ENCODE data around the gene PCDHA12.
"Not testable (repeated sequence)": the region's sequence is repeated elsewhere in the genome, so short reads cannot be mapped to it uniquely, and the experiment has no call there.

PCDHA12 gene, protein sequence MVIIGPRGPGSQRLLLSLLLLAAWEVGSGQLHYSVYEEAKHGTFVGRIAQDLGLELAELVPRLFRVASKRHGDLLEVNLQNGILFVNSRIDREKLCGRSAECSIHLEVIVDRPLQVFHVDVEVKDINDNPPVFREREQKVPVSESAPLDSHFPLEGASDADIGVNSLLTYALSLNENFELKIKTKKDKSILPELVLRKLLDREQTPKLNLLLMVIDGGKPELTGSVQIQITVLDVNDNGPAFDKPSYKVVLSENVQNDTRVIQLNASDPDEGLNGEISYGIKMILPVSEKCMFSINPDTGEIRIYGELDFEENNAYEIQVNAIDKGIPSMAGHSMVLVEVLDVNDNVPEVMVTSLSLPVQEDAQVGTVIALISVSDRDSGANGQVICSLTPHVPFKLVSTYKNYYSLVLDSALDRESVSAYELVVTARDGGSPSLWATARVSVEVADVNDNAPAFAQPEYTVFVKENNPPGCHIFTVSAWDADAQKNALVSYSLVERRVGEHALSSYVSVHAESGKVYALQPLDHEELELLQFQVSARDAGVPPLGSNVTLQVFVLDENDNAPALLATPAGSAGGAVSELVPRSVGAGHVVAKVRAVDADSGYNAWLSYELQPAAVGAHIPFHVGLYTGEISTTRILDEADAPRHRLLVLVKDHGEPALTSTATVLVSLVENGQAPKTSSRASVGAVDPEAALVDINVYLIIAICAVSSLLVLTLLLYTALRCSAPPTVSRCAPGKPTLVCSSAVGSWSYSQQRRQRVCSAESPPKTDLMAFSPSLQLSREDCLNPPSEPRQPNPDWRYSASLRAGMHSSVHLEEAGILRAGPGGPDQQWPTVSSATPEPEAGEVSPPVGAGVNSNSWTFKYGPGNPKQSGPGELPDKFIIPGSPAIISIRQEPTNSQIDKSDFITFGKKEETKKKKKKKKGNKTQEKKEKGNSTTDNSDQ

DNA sequence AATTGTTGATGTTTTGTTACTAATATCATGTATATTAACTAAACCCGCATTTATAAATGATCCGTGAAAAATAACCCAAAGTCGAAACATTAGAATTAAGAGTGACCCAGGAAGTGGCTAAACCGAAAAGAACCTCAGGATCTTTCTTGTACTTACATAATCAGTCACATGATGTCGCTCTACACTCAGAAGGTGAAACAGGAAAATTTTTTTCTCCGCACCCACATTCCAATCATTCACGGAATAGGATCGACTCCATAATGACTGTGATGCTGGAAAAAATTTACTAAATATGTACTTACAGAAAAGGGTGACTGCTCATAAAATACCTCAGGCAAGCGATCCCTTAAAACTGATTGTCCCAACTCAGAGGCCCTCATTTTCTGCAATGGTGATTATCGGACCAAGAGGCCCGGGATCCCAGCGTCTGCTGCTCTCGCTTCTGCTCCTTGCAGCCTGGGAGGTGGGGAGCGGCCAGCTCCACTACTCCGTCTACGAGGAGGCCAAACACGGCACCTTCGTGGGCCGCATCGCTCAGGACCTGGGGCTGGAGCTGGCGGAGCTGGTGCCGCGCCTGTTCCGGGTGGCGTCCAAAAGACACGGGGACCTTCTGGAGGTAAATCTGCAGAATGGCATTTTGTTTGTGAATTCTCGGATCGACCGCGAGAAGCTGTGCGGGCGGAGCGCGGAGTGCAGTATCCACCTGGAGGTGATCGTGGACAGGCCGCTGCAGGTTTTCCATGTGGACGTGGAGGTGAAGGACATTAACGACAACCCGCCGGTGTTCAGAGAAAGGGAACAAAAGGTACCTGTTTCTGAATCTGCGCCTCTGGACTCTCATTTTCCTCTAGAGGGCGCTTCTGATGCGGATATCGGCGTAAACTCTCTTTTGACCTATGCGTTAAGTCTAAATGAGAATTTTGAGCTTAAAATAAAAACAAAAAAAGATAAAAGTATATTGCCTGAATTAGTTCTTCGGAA lies at the start of gene PCDHA12:
TSS of gene PCDHA12 (plus strand) at position 224 of the 981 bp plus-strand sequence. CDS start at position 389, 165 bp downstream.
- DNase-seq: no peak

DNA sequence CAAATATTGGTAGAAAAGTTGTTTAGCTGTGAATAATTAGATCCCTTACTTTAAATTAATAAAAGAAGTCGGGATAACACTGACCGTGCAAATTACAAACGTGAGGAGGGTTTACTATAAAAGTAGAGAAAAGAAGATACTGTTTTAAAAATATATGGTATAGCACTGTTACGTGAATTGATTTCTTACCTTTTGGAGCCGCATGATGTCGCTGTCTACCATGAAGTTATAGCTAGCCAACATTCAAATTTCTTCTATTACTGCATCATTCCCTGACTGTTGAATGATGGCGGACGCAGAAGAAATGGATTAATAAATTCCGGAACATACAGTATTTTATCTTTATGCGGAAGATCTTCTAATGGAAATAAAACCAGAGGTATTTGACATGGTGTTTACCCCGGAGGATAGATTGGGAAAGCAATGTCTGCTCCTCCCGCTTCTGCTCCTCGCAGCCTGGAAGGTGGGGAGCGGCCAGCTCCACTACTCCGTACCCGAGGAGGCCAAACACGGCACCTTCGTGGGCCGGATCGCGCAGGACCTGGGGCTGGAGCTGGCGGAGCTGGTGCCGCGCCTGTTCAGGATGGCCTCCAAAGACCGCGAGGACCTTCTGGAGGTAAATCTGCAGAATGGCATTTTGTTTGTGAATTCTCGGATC lies 47.3 kb upstream of the PCDHA12 start, which contains the start of gene PCDHA6:
TSS of gene PCDHA6 (plus strand) at position 257 of the 658 bp plus-strand sequence. CDS start at position 389, 132 bp downstream.
- DNase-seq: peak; percentile 23

DNA sequence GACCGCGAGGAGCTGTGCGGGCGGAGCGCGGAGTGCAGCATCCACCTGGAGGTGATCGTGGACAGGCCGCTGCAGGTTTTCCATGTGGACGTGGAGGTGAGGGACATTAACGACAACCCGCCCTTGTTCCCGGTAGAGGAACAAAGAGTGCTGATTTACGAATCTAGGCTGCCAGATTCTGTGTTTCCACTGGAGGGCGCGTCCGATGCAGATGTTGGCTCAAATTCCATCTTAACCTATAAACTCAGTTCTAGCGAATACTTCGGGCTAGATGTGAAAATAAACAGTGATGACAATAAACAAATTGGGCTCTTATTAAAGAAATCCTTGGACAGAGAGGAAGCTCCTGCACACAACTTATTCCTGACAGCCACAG lies 46.8 kb upstream of the PCDHA12 start:
- DNase-seq: peak; percentile 19

DNA sequence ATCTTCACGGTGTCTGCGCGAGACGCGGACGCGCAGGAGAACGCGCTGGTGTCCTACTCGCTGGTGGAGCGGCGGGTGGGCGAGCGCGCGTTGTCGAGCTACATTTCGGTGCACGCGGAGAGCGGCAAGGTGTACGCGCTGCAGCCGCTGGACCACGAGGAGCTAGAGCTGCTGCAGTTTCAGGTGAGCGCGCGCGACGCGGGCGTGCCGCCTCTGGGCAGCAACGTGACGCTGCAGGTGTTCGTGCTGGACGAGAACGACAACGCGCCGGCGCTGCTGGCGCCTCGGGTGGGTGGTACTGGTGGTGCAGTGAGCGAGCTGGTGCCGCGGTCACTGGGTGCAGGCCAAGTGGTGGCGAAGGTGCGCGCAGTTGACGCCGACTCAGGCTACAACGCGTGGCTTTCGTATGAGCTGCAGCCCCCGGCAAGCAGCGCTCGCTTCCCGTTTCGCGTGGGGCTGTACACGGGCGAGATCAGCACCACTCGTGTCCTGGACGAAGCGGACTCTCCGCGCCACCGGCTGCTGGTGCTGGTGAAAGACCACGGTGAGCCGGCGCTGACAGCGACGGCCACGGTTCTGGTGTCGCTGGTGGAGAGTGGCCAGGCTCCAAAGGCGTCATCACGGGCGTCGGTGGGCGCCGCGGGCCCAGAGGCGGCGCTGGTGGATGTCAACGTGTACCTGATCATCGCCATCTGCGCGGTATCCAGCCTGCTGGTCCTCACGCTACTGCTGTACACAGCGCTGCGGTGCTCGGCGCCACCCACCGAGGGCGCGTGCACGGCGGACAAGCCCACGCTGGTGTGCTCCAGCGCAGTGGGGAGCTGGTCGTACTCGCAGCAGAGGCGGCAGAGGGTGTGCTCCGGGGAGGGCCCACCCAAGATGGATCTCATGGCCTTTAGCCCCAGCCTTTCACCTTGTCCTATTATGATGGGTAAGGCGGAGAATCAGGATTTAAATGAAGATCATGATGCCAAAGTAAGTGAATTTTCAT lies 45.3 kb upstream of the PCDHA12 start:
- not testable (repeated sequence) for DNase-seq

DNA sequence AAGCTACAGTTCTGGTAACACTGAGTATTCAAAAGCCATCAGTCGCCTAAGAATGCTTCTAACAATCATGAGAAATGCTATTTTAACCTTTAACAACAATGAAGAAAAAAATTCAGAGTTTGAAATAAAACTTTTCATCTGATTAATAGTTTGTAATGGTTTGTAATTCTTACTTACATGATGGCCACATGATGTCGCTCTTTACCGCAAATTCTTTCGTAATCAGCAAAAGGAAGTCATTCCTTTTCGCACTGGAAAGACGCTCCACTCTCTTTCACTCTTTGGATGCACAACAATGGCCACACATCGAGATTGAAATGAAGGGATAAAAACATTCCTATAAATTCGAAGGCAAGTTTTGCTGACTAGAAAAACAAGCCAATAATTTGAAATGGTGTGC lies 41.1 kb upstream of the PCDHA12 start, which contains the start of gene PCDHA7:
TSS of gene PCDHA7 (plus strand) at position 277 of the 400 bp plus-strand sequence. CDS start at position 392, 115 bp downstream.
- DNase-seq: no peak

DNA sequence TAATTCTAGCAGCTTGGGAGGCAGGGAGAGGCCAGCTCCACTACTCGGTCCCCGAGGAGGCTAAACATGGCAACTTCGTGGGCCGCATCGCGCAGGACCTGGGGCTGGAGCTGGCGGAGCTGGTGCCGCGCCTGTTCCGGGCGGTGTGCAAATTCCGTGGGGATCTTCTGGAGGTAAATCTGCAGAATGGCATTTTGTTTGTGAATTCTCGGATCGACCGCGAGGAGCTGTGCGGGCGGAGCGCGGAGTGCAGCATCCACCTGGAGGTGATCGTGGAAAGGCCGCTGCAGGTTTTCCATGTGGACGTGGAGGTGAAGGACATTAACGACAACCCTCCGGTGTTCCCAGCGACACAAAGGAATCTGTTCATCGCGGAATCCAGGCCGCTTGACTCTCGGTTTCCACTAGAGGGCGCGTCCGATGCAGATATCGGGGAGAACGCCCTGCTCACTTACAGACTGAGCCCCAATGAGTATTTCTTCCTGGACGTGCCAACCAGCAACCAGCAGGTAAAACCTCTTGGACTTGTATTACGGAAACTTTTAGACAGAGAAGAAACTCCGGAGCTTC lies 40.6 kb upstream of the PCDHA12 start:
- not testable (repeated sequence) for DNase-seq

DNA sequence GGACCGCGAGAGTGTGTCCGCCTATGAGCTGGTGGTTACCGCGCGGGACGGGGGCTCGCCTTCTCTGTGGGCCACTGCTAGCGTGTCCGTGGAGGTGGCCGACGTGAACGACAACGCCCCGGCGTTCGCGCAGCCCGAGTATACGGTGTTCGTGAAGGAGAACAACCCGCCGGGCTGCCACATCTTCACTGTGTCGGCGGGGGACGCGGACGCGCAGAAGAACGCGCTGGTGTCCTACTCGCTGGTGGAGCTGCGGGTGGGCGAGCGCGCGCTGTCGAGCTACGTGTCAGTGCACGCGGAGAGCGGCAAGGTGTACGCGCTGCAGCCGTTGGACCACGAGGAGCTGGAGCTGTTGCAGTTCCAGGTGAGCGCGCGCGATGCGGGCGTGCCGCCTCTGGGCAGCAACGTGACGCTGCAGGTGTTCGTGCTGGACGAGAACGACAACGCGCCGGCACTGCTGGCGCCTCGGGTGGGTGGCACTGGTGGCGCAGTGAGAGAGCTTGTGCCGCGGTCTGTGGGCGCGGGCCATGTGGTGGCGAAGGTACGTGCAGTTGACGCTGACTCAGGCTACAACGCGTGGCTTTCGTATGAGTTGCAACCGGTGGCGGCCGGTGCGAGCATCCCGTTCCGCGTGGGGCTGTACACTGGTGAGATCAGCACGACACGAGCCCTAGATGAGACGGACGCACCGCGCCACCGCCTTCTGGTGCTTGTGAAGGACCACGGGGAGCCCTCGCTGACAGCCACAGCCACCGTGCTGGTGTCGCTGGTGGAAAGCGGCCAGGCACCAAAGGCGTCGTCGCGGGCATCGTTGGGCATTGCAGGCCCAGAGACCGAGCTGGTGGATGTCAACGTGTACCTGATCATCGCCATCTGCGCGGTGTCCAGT lies 39.2 kb upstream of the PCDHA12 start:
- no peak for DNase-seq

DNA sequence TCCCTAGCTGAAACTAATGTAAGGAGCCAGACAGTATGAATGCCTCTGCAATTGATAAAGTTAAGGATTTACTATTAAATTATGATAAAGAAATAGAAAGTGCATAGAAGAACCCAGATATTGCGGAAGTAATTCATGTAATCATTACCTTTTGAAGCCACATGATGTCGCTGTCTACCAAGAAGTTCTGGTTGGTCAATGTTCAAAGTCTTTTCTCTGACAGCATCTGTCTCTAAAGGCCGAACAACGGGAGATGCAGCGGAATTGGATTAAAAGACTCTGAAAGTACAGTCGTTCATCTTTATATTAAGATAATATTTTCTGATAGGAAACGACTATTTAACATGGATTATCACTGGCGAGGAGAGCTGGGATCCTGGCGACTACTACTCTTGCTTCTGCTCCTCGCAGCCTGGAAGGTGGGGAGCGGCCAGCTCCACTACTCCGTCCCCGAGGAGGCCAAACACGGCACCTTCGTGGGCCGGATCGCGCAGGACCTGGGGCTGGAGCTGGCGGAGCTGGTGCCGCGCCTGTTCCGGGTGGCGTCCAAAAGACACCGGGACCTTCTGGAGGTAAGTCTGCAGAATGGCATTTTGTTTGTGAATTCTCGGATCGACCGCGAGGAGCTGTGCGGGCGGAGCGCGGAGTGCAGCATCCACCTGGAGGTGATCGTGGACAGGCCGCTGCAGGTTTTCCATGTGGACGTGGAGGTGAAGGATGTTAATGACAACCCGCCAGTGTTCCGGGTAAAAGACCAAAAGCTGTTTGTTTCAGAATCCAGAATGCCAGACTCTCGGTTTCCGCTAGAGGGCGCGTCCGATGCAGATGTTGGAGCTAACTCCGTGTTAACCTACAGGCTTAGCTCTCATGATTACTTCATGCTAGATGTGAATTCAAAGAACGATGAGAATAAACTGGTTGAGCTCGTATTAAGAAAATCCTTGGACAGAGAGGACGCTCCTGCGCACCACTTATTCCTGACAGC lies 33.8 kb upstream of the PCDHA12 start, which contains the start of gene PCDHA8:
TSS of gene PCDHA8 (plus strand) at position 210 of the 985 bp plus-strand sequence. CDS start at position 345, 135 bp downstream.
- no peak for DNase-seq

DNA sequence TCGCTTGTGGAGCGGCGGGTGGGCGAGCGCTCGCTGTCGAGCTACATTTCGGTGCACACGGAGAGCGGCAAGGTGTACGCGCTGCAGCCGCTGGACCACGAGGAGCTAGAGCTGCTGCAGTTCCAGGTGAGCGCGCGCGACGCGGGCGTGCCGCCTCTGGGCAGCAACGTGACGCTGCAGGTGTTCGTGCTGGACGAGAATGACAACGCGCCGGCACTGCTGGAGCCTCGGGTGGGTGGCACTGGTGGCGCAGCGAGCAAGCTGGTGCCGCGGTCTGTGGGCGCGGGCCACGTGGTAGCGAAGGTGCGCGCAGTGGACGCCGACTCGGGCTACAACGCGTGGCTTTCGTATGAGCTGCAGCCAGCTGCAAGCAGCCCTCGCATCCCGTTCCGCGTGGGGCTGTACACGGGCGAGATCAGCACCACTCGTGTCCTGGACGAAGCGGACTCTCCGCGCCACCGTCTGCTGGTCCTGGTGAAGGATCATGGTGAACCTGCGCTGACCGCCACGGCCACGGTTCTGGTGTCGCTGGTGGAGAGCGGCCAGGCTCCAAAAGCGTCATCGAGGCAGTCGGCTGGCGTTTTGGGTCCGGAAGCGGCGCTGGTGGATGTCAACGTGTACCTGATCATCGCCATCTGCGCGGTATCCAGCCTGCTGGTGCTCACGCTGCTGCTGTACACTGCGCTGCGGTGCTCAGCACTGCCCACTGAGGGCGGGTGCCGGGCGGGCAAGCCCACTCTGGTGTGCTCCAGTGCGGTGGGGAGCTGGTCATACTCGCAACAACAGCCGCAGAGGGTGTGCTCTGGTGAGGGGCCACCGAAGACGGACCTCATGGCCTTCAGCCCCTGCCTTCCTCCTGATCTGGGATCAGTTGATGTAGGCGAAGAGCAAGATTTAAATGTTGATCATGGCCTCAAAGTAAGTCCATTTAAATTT lies 32.0 kb upstream of the PCDHA12 start:
- no peak for DNase-seq

DNA sequence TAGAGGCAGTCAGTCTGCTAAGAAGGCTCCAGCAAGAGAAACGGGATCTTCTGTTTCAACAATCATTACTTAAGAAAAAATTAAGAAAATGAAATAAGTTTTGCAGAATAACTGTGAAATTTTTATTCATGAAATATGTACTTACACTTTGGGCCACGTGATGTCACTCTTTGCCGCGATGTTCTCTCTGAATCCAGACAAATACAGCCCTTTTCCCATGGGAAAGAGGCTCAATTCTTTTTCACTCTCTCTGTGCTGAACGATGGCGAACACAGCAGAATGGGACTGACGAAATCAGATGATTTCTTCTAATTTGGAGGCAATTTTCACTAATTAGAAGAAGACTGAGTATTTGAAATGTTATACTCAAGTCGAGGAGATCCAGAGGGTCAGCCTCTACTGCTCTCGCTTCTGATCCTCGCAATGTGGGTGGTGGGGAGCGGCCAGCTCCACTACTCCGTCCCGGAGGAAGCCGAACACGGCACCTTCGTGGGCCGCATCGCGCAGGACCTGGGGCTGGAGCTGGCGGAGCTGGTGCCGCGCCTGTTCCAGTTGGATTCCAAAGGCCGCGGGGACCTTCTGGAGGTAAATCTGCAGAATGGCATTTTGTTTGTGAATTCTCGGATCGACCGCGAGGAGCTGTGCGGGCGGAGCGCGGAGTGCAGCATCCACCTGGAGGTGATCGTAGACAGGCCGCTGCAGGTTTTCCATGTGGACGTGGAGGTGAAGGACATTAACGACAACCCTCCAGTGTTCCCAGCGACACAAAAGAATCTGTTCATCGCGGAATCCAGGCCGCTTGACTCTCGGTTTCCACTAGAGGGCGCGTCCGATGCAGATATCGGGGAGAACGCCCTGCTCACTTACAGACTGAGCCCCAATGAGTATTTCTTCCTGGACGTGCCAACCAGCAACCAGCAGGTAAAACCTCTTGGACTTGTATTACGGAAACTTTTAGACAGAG lies 26.7 kb upstream of the PCDHA12 start, which contains the start of gene PCDHA9:
TSS of gene PCDHA9 (plus strand) at position 244 of the 964 bp plus-strand sequence. CDS start at position 358, 114 bp downstream.
- not testable (repeated sequence) for DNase-seq

DNA sequence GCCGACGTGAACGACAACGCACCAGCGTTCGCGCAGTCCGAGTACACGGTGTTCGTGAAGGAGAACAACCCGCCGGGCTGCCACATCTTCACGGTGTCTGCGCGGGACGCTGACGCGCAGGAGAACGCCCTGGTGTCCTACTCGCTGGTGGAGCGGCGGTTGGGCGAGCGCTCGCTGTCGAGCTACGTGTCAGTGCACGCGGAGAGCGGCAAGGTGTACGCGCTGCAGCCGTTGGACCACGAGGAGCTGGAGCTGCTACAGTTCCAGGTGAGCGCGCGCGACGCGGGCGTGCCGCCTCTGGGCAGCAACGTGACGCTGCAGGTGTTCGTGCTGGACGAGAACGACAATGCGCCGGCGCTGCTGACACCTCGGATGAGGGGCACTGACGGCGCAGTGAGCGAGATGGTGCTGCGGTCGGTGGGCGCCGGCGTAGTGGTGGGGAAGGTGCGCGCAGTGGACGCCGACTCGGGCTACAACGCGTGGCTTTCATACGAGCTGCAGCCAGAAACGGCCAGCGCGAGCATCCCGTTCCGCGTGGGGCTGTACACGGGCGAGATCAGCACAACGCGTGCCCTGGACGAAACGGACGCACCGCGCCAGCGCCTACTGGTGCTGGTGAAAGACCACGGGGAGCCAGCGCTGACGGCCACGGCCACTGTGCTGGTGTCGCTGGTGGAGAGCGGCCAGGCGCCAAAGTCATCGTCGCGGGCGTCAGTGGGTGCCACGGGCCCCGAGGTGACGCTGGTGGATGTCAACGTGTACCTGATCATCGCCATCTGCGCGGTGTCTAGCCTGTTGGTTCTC lies 25.1 kb upstream of the PCDHA12 start:
- not testable (repeated sequence) for DNase-seq

DNA sequence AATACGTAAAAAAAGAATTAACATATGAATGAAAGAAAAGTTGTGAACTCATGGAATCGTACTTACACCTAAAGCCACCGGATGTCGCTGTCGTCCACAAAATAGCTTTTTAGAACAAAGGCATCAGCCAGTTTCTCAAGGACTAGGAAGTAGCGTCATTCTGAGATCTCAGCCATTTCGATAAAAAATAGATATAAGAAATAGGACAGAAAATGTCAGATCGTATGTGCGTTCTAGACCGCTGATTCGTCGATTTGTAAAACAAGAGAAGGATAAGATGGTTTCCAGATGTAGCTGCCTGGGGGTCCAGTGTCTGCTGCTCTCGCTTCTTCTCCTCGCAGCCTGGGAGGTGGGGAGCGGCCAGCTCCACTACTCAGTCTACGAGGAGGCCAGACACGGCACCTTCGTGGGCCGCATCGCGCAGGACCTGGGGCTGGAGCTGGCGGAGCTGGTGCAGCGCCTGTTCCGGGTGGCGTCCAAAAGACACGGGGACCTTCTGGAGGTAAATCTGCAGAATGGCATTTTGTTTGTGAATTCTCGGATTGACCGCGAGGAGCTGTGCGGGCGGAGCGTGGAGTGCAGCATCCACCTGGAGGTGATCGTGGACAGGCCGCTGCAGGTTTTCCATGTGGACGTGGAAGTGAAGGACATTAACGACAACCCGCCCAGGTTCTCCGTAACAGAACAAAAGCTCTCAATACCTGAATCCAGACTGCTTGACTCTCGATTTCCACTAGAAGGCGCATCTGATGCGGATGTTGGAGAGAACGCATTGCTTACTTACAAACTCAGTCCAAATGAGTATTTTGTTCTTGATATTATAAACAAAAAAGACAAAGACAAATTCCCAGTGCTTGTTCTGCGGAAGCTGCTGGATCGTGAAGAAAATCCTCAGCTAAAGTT lies 19.1 kb upstream of the PCDHA12 start, which contains the start of gene PCDHA10:
TSS of gene PCDHA10 (plus strand) at position 126 of the 903 bp plus-strand sequence. CDS start at position 278, 152 bp downstream.
- no peak for DNase-seq

All from NCI-H446 treated with DMSO at 0.1 percent for 48 hours (cell line).